Parathyroid adenoma (tissue), 2 donors: ENCODE results near the gene SERINC5.
A peak's percentile ranks its signal among the peaks of the same experiment; 100 is the strongest.
"Not testable (repeated sequence)": the region's sequence is repeated elsewhere in the genome, so short reads cannot be mapped to it uniquely, and the experiment has no call there.

Experiments
- H2AFZ ChIP-seq: fragments of 300-600 bp; sonication (generic); one replicate; pipeline ENCODE4 v1.7.0; 2017; ENCODE audit warnings: antibody characterized with exemption, mild to moderate bottlenecking
- H3K27ac ChIP-seq: fragments of 300-600 bp; sonication (generic); one replicate; pipeline ENCODE4 v1.7.0; 2017
- H3K27me3 ChIP-seq: fragments of 300-600 bp; sonication (generic); one replicate; pipeline ENCODE4 v1.7.0; 2017; ENCODE audit warnings: low read length; ENCODE audit not compliant: control insufficient read depth, insufficient read depth
- H3K36me3 ChIP-seq: fragments of 300-600 bp; sonication (generic); one replicate; pipeline ENCODE4 v1.7.0; 2017; ENCODE audit warnings: low read length; ENCODE audit not compliant: control insufficient read depth, insufficient read depth
- H3K4me1 ChIP-seq: fragments of 300-600 bp; sonication (generic); one replicate; pipeline ENCODE4 v1.7.0; 2017; ENCODE audit warnings: control low read depth
- H3K4me2 ChIP-seq: fragments of 300-600 bp; sonication (generic); one replicate; pipeline ENCODE4 v1.7.0; 2017; ENCODE audit warnings: low read length
- H3K4me3 ChIP-seq: fragments of 300-600 bp; sonication (generic); one replicate; pipeline ENCODE4 v1.7.0; 2017; ENCODE audit warnings: low read depth, low read length
- H3K79me2 ChIP-seq: fragments of 300-600 bp; sonication (generic); one replicate; pipeline ENCODE4 v1.7.0; 2017; ENCODE audit warnings: control low read depth
- H3K9ac ChIP-seq: fragments of 300-600 bp; sonication (generic); one replicate; pipeline ENCODE4 v1.7.0; 2017; ENCODE audit warnings: mild to moderate bottlenecking
- H3K9me3 ChIP-seq: fragments of 300-600 bp; sonication (generic); one replicate; pipeline ENCODE4 v1.7.0; 2017; ENCODE audit warnings: low read length; ENCODE audit not compliant: control insufficient read depth
- CTCF ChIP-seq: fragments of 300-600 bp; sonication (generic); IDR thresholded peaks from one replicate; pipeline ENCODE4 v1.7.0; 2017; ENCODE audit warnings: antibody characterized with exemption, mild to moderate bottlenecking
- donor health status: primary hyperparathyroidism.

Gene SERINC5

DNA sequence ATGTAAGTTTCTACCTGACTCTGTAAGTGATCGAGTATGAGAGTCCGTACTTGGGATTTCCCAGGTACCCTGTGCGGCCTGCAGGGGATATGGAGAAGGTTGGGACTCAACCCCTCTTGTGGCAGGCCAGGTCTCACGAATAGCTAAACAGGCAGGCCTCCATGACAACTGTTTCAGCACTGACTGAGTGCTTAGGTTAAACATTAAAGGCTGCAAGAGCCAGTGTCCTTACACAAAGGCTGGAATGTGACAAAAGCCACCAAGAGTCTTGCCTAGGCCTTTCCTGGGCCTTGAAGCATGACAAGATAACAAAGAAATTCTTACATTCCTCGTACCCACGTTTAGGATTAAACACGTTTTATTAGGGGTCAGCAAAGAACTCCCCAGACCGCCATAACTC is 162.1 kb downstream of the SERINC5 start:
- no peak overlapping the region for H3K4me2 ChIP-seq
- no peak overlapping the region for H3K27ac ChIP-seq
- no peaks in the 10 kb centered on the region for H3K27me3 ChIP-seq
- no peaks in the 10 kb centered on the region for H3K79me2 ChIP-seq
- peak overlapping the region; percentile 34 for H2AFZ ChIP-seq
- no peak overlapping the region for H3K4me3 ChIP-seq
- no peak for TF ChIP-seq CTCF
- no peak overlapping the region for H3K9ac ChIP-seq
- H3K4me1 ChIP-seq, result no peaks in the 10 kb centered on the region
- H3K36me3 ChIP-seq, result no peaks in the 10 kb centered on the region
- no peaks in the 10 kb centered on the region for H3K9me3 ChIP-seq

GRCh38 chr5:80092486-80093107 is 163.3 kb downstream of the SERINC5 start:
- no peaks in the 10 kb centered on the region for H3K79me2 ChIP-seq
- no peak overlapping the region for H3K4me3 ChIP-seq
- no peak overlapping the region for H3K27ac ChIP-seq
- H3K9me3 ChIP-seq, result no peaks in the 10 kb centered on the region
- no peaks in the 10 kb centered on the region for H3K27me3 ChIP-seq
- no peak for TF ChIP-seq CTCF
- H2AFZ ChIP-seq, result no peak overlapping the region
- no peak overlapping the region for H3K4me2 ChIP-seq
- H3K4me1 ChIP-seq, result no peaks in the 10 kb centered on the region
- H3K9ac ChIP-seq, result no peak overlapping the region
- no peaks in the 10 kb centered on the region for H3K36me3 ChIP-seq

DNA sequence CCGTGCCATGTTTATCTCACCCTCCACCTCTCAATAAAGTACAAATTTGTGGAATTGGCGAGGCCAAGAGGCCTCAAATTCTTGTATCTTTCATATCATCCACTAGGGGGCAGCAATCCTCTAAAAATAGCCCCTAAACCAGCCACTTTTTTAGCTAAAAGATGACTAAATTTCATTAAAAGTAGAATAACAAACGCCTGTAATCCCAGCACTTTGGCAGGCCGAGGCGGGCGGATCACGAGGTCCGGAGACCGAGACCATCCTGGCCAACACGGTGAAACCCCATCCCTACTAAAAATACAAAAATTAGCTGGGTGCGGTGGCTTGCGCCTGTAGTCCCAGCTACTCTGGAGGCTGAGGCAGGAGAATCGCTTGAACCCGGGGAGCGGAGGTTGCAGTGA is 164.1 kb downstream of the SERINC5 start:
- H3K4me1 ChIP-seq, H3K4me3 ChIP-seq, H2AFZ ChIP-seq, H3K4me2 ChIP-seq, H3K36me3 ChIP-seq, H3K79me2 ChIP-seq, H3K27ac ChIP-seq, H3K9ac ChIP-seq, H3K9me3 ChIP-seq, H3K27me3 ChIP-seq: not testable (repeated sequence)
- peak; percentile 85 for TF ChIP-seq CTCF

- Histone ChIP-seq H3K36me3 (no peaks in the 10 kb centered on the region), H3K79me2 (no peaks in the 10 kb centered on the region), H2AFZ (no peak overlapping the region), H3K4me2 (no peak overlapping the region), H3K27me3 (no peaks in the 10 kb centered on the region), H3K9me3 (no peaks in the 10 kb centered on the region), H3K4me3 (no peak overlapping the region), H3K9ac (no peak overlapping the region), H3K4me1 (no peaks in the 10 kb centered on the region), H3K27ac (no peak overlapping the region)
- TF ChIP-seq CTCF, result no peak
These were observed 165.0 kb downstream of the SERINC5 start for GRCh38 chr5:80090884-80091166.

DNA sequence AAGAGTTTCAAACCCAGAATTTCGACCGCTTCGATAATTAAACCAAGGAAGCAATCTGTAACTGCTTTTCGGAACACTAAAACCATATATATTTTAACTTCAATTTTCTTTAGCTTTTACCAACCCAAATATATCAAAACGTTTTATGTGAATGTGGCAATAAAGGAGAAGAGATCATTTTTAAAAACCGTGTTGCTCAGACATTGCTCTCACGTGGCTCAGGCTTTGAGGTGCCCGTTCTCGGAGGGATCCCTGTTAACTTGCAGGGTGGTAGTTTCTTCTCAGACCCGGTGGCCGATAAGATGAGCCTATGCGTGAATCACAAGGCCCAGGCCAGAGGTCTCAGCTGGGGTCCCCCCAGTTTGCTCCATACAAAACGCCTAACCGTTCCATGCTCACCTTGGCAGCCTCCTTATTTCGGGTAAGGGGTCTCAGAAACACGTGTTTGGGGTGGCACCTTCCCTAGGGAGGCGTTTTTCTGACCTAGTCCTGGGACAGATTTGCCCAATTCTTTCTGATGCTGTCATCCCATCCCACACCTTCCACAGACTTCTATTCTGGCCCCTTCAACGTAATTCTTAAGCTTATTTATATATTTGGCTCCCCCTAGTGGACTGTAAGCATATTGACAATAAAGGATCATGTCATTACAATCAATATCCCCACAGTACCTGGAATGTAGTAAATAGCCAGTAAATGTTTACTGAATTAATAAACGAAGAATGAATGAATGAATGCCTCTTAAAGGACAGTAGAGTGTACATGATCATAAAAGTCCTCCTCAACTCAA is 172.6 kb downstream of the SERINC5 start:
- Histone ChIP-seq H3K4me3 (no peak overlapping the region), H3K79me2 (no peaks in the 10 kb centered on the region), H3K27ac (no peak overlapping the region), H3K4me1 (no peaks in the 10 kb centered on the region), H3K9ac (no peak overlapping the region), H3K4me2 (peak overlapping the region; percentile 42), H3K9me3 (no peaks in the 10 kb centered on the region), H3K36me3 (no peaks in the 10 kb centered on the region), H2AFZ (peak overlapping the region; percentile 65), H3K27me3 (no peaks in the 10 kb centered on the region)
- TF ChIP-seq CTCF, result peak; percentile 80
